Bronchus fibroblast of lung (primary cell): ENCODE measurements around the gene CAMTA1. TPM values are rescaled to one million over a fixed set of nuclear protein-coding genes. Genes with fewer than 3 reads are reported as not detected.

Experiments used
- total RNA-seq: library from RNA; depleted of rRNA; stranded (reverse); fragments of >200 nt; gene quantifications from 2 replicates; pipeline ENCODE4 v1.2.3, GENCODE V29; 2015

Gene CAMTA1, protein sequence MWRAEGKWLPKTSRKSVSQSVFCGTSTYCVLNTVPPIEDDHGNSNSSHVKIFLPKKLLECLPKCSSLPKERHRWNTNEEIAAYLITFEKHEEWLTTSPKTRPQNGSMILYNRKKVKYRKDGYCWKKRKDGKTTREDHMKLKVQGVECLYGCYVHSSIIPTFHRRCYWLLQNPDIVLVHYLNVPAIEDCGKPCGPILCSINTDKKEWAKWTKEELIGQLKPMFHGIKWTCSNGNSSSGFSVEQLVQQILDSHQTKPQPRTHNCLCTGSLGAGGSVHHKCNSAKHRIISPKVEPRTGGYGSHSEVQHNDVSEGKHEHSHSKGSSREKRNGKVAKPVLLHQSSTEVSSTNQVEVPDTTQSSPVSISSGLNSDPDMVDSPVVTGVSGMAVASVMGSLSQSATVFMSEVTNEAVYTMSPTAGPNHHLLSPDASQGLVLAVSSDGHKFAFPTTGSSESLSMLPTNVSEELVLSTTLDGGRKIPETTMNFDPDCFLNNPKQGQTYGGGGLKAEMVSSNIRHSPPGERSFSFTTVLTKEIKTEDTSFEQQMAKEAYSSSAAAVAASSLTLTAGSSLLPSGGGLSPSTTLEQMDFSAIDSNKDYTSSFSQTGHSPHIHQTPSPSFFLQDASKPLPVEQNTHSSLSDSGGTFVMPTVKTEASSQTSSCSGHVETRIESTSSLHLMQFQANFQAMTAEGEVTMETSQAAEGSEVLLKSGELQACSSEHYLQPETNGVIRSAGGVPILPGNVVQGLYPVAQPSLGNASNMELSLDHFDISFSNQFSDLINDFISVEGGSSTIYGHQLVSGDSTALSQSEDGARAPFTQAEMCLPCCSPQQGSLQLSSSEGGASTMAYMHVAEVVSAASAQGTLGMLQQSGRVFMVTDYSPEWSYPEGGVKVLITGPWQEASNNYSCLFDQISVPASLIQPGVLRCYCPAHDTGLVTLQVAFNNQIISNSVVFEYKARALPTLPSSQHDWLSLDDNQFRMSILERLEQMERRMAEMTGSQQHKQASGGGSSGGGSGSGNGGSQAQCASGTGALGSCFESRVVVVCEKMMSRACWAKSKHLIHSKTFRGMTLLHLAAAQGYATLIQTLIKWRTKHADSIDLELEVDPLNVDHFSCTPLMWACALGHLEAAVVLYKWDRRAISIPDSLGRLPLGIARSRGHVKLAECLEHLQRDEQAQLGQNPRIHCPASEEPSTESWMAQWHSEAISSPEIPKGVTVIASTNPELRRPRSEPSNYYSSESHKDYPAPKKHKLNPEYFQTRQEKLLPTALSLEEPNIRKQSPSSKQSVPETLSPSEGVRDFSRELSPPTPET (N-terminal part only)
- total RNA-seq = 72.1 and 77.2 TPM in 2 replicates

DNA sequence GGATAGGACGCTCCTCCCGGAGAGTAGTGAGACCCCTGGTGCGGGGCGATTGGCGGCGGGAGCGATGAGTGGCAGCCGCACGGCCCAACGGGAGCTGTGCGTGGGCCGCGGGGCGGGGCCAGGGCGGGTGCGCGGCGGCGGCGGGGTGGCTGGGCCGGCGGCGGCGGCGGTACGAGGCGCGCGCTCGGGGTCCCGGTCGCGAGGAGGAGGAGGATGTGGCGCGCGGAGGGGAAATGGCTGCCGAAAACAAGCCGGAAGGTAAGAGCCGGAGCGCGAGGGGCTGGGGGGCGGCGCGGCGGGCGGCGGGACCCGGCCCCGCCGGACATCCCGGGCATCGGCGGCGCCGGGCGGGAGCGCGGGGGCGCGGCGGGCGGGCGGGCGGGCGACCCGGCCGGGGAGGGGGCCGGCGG is at the start of gene CAMTA1:
CAMTA1 (plus strand) TSS at position 137 of the 410 bp plus-strand sequence; CDS start at position 214, 77 bp downstream.

GRCh38 chr1:7770997-7771822 is 986.0 kb downstream of the CAMTA1 start, which contains the start of gene VAMP3:
Gene VAMP3 (plus strand): TSS chr1:7771296. CDS start chr1:7771384, 88 bp downstream.

GRCh38 chr1:7783826-7784491 is 998.7 kb downstream of the CAMTA1 start, which contains the start of gene PER3:
Gene PER3 (plus strand): TSS chr1:7784291. CDS start chr1:7784878, 587 bp downstream.

Other genes with a start within 250 kb of the CAMTA1 start
- 15.3 and 15.5 TPM in 2 replicates for gene NOL9, start 230.9 kb upstream of the CAMTA1 start, total RNA-seq
- 0.15 and 0.17 TPM in 2 replicates for gene TAS1R1, start 230.1 kb upstream of the CAMTA1 start, total RNA-seq
- gene ZBTB48, start 205.5 kb upstream of the CAMTA1 start, total RNA-seq = 12.9 and 14.0 TPM in 2 replicates
- 14.3 and 15.8 TPM in 2 replicates for gene KLHL21, start 182.6 kb upstream of the CAMTA1 start, total RNA-seq
- gene PHF13, start 171.7 kb upstream of the CAMTA1 start, total RNA-seq = 4.2 and 5.4 TPM in 2 replicates
- gene THAP3, start 160.6 kb upstream of the CAMTA1 start, total RNA-seq = 28.2 and 31.6 TPM in 2 replicates
- gene DNAJC11, start 83.6 kb upstream of the CAMTA1 start, total RNA-seq = 25.2 and 28.1 TPM in 2 replicates